ENCODE measurements around the gene SPEG. TPM values are rescaled to one million over a fixed set of nuclear protein-coding genes. Genes with fewer than 3 reads are reported as not detected.

Gene SPEG
- total and polyA plus RNA-seq, 2 experiments from 2014 or later = 12.6 to 32.4 TPM

GRCh38 chr2:219514836-219515235 is 80.2 kb downstream of the SPEG start:
- no peak overlapping the region for H3K4me3 Mint-ChIP-seq
- H3K36me3 Mint-ChIP-seq (ENCODE audit: low read depth) = no peaks in the 10 kb centered on the region
- H3K9me3 Mint-ChIP-seq = no peaks in the 10 kb centered on the region
- no peaks in the 10 kb centered on the region for H3K9me2 ChIP-seq (ENCODE audit: insufficient read depth)
- no peak overlapping the region for H3K4me2 ChIP-seq
- H3K27me3 Mint-ChIP-seq (ENCODE audit: insufficient read depth, low read depth, poor library complexity) = peaks cover 69% of the 10 kb centered on the region
- TF ChIP-seq EZH2 (IDR thresholded peaks at IDR 0.05; ENCODE audit: low read depth, unreplicated experiment) (no peak), CREB1 (CRISPR knock-in tag; IDR thresholded peaks at IDR 0.05; ENCODE audit: low read depth) (no peak), REST (IDR thresholded peaks at IDR 0.05; ENCODE audit: unreplicated experiment) (no peak), ZNF331 (CRISPR knock-in tag; IDR thresholded peaks at IDR 0.05; ENCODE audit: low read depth) (no peak), ZNF462 (CRISPR knock-in tag; IDR thresholded peaks at IDR 0.05) (no peak)
- DNase-seq (ENCODE audit: low spot score) (no peak), ATAC-seq (no peak)
- H3K27me3 ChIP-seq (ENCODE audit: insufficient read depth) = peaks cover 85% of the 10 kb centered on the region
- 0 out of 2 replicates have a peak, but pooled peaks cover 4% of the 10 kb centered on the region for H3F3A ChIP-seq (replicated peaks; ENCODE audit: low read depth)
- H2AFZ ChIP-seq = no peak overlapping the region
- peaks cover 76% of the 10 kb centered on the region for H3K4me1 Mint-ChIP-seq
- H3K27ac ChIP-seq (ENCODE audit: low read depth) = no peak overlapping the region
- H3K79me2 ChIP-seq (replicated peaks; ENCODE audit: insufficient read depth) = no peaks in the 10 kb centered on the region
- peaks cover 47% of the 10 kb centered on the region for H3K4me1 ChIP-seq (ENCODE audit: insufficient read depth)
- H3K27ac Mint-ChIP-seq = no peak overlapping the region
- no peaks in the 10 kb centered on the region for H4K20me1 ChIP-seq (replicated peaks; ENCODE audit: insufficient read depth)
- no peak overlapping the region for H3K4me3 ChIP-seq
- H3K36me3 ChIP-seq (ENCODE audit: insufficient read depth) = no peaks in the 10 kb centered on the region

Data from GM23338 (cell line).